NCI-H128 (cell line): ENCODE results near the gene GUCY1A2.

Experiments used
- DNase-seq: peaks from one replicate; lab custom pipeline; 2025; ENCODE audit not compliant: unreplicated experiment; lab: John Stamatoyannopoulos, UW

GUCY1A2 gene

DNA sequence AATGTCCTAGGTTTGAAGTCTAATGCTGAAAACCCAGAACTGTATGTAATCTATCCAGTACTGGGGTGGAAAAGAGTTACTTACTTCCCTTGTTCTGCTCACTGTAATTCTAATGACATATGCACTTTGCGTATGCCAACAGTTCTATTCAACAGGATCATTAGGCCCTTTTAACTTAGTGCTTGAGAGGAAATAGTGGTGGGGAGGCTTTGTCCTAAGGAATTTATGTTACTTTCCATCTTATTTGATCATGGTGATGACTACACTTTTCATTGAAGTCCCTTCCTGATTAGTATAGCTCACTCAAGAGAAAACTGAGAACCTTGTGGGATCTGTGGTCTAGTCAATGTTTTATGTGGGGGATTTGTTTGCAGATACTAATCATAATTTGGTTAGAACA lies 348.2 kb downstream of the GUCY1A2 start:
- DNase-seq, result no peak

DNA sequence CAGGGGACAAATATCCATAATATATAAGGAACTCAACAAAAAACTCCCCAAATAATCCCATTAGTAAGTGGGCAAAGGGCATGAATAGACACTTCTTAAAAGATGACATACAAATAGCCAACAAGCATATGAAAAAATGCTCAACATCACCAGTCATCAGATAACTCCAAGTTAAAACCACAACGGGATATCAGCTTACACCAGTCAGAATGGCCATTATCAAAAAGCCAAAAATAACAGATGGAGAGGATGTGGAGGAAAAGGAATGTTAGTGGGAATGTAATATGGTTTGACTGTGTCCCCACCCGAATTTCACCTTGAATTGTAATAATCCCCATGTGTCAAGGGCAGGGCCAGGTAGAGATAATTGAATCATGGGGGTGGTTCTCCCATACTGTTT lies 350.1 kb downstream of the GUCY1A2 start:
- DNase-seq, result no peak

DNA sequence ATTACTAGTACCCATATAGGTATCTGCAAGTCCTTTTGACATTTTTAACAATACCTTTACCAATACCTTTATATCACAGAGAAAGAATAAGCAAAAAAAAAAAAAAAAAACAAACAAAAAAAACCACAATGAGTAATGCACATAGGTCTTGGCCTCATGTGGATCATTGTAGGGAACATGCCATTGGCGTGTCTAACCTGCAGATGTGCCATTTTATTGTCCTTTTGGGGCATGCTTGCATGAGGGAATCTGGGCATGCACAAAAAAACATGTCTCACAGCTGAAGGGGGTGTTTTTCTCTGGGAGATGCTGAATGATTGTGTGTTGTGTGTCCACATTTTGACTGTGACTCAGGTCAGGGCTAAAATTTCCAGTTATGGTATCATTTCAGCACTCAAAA lies 361.6 kb downstream of the GUCY1A2 start:
- no peak for DNase-seq

DNA sequence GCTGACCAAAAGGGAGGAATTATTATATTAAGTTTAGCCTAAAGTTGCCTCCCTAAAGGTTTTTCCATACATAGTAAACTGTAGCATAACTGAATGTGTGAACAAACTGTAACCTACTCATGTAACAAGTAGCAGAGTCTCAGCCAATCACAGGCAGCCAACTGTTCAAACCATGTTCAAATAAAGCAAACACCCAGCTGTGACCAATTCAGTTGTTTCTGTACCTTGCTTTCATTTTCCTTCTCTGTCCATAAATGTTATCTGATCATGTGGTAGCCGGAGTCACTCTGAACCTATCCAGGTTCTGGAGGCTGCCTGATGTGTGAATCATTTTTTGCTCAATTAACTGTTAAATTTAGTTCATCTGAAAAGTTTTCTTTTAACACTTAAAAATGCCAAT lies 373.5 kb downstream of the GUCY1A2 start:
- DNase-seq, result no peak

DNA sequence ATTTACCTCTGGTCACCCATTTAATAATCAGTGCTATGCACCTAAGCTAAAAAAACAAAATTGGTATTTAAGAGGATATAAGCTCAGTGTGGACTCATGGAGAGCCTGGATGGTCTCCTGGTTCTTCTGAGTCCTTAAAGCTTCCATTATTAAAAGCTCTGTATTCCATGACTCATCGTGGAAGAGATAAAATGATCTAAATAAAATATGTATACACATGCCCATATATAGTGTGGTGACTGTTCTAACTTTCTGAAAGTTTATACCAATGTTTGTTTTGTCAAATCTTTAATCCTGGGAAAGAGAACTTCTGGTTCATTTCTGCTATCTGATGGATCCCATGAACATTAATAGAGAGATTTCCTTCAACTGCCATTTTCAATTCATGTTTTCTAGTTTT lies 375.9 kb downstream of the GUCY1A2 start:
- DNase-seq, result no peak

DNA sequence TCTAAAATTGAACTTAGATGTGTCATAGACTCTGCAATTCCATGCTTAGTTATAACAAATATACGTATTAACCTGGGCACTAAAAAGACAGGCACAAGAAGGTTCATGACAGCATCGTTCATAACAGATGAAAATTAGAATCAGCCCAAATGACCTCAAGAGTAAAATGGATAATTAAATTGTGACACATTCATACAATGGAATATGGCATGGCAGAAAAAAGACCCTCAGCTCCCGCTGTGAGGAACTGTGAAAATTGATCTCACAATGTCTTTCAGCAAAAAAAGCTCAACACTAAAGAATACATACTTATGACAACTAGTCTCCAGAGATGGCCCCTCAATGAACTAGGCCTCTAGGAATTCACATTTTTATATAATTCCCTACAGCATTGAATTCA lies 386.0 kb downstream of the GUCY1A2 start:
- DNase-seq, result no peak

DNA sequence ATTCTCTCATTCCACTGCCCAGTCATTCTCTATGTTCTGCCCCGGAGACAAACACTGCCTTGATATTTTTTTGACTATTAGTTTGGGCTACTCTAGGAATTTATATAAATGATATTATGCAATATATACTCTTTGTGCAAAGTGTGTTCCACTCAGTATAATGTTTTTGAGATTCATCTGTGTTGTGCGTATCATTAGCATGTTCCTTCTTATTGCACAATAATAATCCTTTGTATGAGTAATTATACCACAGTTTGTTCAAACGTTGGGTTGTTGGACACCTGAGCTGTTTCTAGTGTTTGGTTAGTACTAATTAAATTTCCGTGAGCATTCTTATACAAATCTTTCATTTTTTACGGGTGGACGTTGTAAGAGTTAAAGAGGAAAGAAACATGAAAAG lies 390.6 kb downstream of the GUCY1A2 start:
- no peak for DNase-seq

DNA sequence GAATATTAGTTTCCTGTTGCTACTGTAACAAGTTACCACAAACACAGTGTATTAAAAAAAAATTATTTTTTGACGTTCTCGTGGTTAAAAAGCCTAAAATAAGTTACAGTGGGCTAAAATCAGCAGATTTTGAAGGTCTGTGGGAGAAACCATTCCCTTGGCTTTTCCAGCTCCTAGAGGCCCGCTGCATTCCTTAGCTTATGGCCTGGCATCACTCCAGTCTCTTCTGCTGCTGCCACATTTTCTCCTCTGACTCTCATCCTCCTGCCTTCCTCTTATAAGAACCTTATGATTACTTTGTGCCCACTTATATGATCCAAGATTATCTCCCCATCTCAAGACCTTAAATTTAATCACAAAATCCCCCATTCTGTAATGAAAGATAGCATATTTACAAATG lies 392.7 kb downstream of the GUCY1A2 start:
- DNase-seq, result no peak

DNA sequence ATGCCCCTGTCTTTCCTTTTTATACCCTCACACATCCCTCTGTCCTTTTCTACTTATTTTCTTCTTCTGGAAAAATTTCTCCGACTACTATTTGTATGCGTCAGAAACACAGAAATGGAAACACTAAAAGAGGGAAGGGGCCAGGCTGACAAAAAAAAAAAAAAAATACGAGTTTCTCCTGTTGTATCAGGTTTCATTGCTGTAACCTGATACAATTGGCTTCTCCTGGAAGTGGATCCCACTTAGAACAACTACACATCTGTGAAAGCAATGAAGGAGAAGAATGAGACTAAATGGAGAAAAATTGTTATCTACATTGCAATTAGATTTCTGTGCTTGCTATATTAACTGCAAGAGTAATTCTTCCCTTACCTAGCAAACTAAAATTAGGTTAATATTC lies 393.9 kb downstream of the GUCY1A2 start:
- DNase-seq, result no peak
